ENCODE data around the gene TESK1. TPM values are rescaled to one million over a fixed set of nuclear protein-coding genes. Genes with fewer than 3 reads are reported as not detected.
"Not testable (repeated sequence)": the region's sequence is repeated elsewhere in the genome, so short reads cannot be mapped to it uniquely, and the experiment has no call there.

The TESK1 gene
- total RNA-seq, 1 experiment from 2014 or later = 2.9 TPM

- no peak for DNase-seq (ENCODE audit: low read depth)
- in situ Hi-C loops (cut with HindIII; ENCODE audit: low pct_unique_long_range_greater_than_20kb, low sequenced_read_pairs) = no loop called here
These were observed 4.1 kb downstream of the TESK1 start for GRCh38 chr9:35609001-35609819.

GRCh38 chr9:35609820-35610163 lies 4.7 kb downstream of the TESK1 start:
- DNase-seq (ENCODE audit: low read depth) = no peak
- in situ Hi-C loops (cut with HindIII; ENCODE audit: low pct_unique_long_range_greater_than_20kb, low sequenced_read_pairs) = no loop called here

- in situ Hi-C loops (cut with HindIII; ENCODE audit: low pct_unique_long_range_greater_than_20kb, low sequenced_read_pairs) = no loop called here
- no peak for DNase-seq (ENCODE audit: low read depth)
These were observed 6.3 kb downstream of the TESK1 start for GRCh38 chr9:35611230-35611797.

GRCh38 chr9:35612066-35612465 lies 7.0 kb downstream of the TESK1 start:
- in situ Hi-C loops (cut with HindIII; ENCODE audit: low pct_unique_long_range_greater_than_20kb, low sequenced_read_pairs); DNase-seq (ENCODE audit: low read depth): not testable (repeated sequence)

GRCh38 chr9:35612843-35613242 lies 7.8 kb downstream of the TESK1 start:
- no peak for DNase-seq (ENCODE audit: low read depth)
- in situ Hi-C loops (cut with HindIII; ENCODE audit: low pct_unique_long_range_greater_than_20kb, low sequenced_read_pairs) = no loop called here

GRCh38 chr9:35615981-35616680 lies 11.1 kb downstream of the TESK1 start:
- no peak for DNase-seq (ENCODE audit: low read depth)
- in situ Hi-C loops (cut with HindIII; ENCODE audit: low pct_unique_long_range_greater_than_20kb, low sequenced_read_pairs) = no loop called here

GRCh38 chr9:35616681-35617459 lies 11.8 kb downstream of the TESK1 start:
- in situ Hi-C loops (cut with HindIII; ENCODE audit: low pct_unique_long_range_greater_than_20kb, low sequenced_read_pairs) = no loop called here
- no peak for DNase-seq (ENCODE audit: low read depth)

GRCh38 chr9:35617548-35617947 lies 12.5 kb downstream of the TESK1 start:
- no peak for DNase-seq (ENCODE audit: low read depth)
- in situ Hi-C loops (cut with HindIII; ENCODE audit: low pct_unique_long_range_greater_than_20kb, low sequenced_read_pairs) = no loop called here

GRCh38 chr9:35618325-35618727 lies 13.3 kb downstream of the TESK1 start, which contains the start of gene CD72:
Gene CD72, minus strand, starts transcription at chr9:35618413. Its CDS starts 110 bp downstream, at chr9:35618303.
- in situ Hi-C loops (cut with HindIII; ENCODE audit: low pct_unique_long_range_greater_than_20kb, low sequenced_read_pairs) = no loop called here
- no peak for DNase-seq (ENCODE audit: low read depth)

- DNase-seq (ENCODE audit: low read depth) = no peak
- in situ Hi-C loops (cut with HindIII; ENCODE audit: low pct_unique_long_range_greater_than_20kb, low sequenced_read_pairs) = no loop called here
These were observed 14.1 kb downstream of the TESK1 start for GRCh38 chr9:35618854-35619799.

- in situ Hi-C loops (cut with HindIII; ENCODE audit: low pct_unique_long_range_greater_than_20kb, low sequenced_read_pairs) = no loop called here
- DNase-seq (ENCODE audit: low read depth) = no peak
These were observed 14.7 kb downstream of the TESK1 start for GRCh38 chr9:35619800-35620158.

- in situ Hi-C loops (cut with HindIII; ENCODE audit: low pct_unique_long_range_greater_than_20kb, low sequenced_read_pairs) = no loop called here
- no peak for DNase-seq (ENCODE audit: low read depth)
These were observed 22.5 kb downstream of the TESK1 start for GRCh38 chr9:35627575-35627974.

GRCh38 chr9:35628389-35628991 lies 23.4 kb downstream of the TESK1 start:
- in situ Hi-C loops (cut with HindIII; ENCODE audit: low pct_unique_long_range_greater_than_20kb, low sequenced_read_pairs) = no loop called here
- no peak for DNase-seq (ENCODE audit: low read depth)

- in situ Hi-C loops (cut with HindIII; ENCODE audit: low pct_unique_long_range_greater_than_20kb, low sequenced_read_pairs) = no loop called here
- no peak for DNase-seq (ENCODE audit: low read depth)
These were observed 24.5 kb downstream of the TESK1 start for GRCh38 chr9:35629597-35629996.

GRCh38 chr9:35635730-35636129 lies 30.7 kb downstream of the TESK1 start:
- DNase-seq (ENCODE audit: low read depth) = no peak
- in situ Hi-C loops (cut with HindIII; ENCODE audit: low pct_unique_long_range_greater_than_20kb, low sequenced_read_pairs) = no loop called here

GRCh38 chr9:35636135-35636876 lies 31.2 kb downstream of the TESK1 start:
- in situ Hi-C loops (cut with HindIII; ENCODE audit: low pct_unique_long_range_greater_than_20kb, low sequenced_read_pairs) = no loop called here
- no peak for DNase-seq (ENCODE audit: low read depth)

- DNase-seq (ENCODE audit: low read depth); in situ Hi-C loops (cut with HindIII; ENCODE audit: low pct_unique_long_range_greater_than_20kb, low sequenced_read_pairs): not testable (repeated sequence)
These were observed 31.8 kb downstream of the TESK1 start for GRCh38 chr9:35636877-35637246.

Data from Caki2 (cell line).